Measurements from ENCODE around the gene SLC27A5. TPM values are rescaled to one million over a fixed set of nuclear protein-coding genes. Genes with fewer than 3 reads are reported as not detected.

Gene SLC27A5
- total and polyA plus RNA-seq, 2 donors (not counting 3 experiments of a cell fraction or from before 2014, with no cell fraction given): 7.1 to 16.0 TPM

- TF ChIP-seq MYC (IDR thresholded peaks at IDR 0.05; ENCODE audit: low read depth, low read length) (no peak), EZH2 (IDR thresholded peaks at IDR 0.05; ENCODE audit: borderline replicate concordance, low read depth, low read length, severe bottlenecking) (no peak), GATA2 (IDR thresholded peaks at IDR 0.05; ENCODE audit: insufficient read depth, insufficient read length, low read depth, low read length) (no peak), FOS (IDR thresholded peaks at IDR 0.05; ENCODE audit: borderline replicate concordance, insufficient read depth, low read length) (no peak), POLR2A (IDR thresholded peaks at IDR 0.05; ENCODE audit: low read depth, low read length) (no peak), CTCF (IDR thresholded peaks at IDR 0.05; ENCODE audit: extremely low read depth in 1 of 2, insufficient read depth in 1 of 2, low read depth in 1 of 2, low read length in 2 of 2) (no peak), POLR2AphosphoS5 (IDR thresholded peaks at IDR 0.05; ENCODE audit: insufficient read depth, low read depth, low read length) (no peak), JUN (IDR thresholded peaks at IDR 0.05; ENCODE audit: borderline replicate concordance, insufficient read depth, insufficient read length, low read depth) (no peak)
- TF ChIP-seq, protein P1, sequence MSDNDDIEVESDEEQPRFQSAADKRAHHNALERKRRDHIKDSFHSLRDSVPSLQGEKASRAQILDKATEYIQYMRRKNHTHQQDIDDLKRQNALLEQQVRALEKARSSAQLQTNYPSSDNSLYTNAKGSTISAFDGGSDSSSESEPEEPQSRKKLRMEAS (IDR thresholded peaks at IDR 0.05; ENCODE audit: insufficient read depth, insufficient read length): no peak
- H3K27ac ChIP-seq (ENCODE audit: insufficient read depth, low read depth, low read length): no peak overlapping the region
- dilution Hi-C loops (cut with MboI; ENCODE audit: extremely low pct_ligation_motif_present, low sequenced_read_pairs): no loop called here
- DNase-seq (ENCODE audit: low read depth, low spot score) (no peak), FAIRE-seq (no peak)
- H3K9me1 ChIP-seq (replicated peaks; ENCODE audit: control insufficient read depth, extremely low read depth, insufficient read depth, low read length): no peaks in the 10 kb centered on the region
- peaks cover 4% of the 10 kb centered on the region for H4K20me1 ChIP-seq (replicated peaks; ENCODE audit: control insufficient read depth, extremely low read depth, insufficient read depth, low read length)
- H3K36me3 ChIP-seq (ENCODE audit: control insufficient read depth in 2 of 2, extremely low read depth in 1 of 2, insufficient read depth in 2 of 2, low read length in 2 of 2): peaks cover 14 to 50% of the 10 kb centered on the region in 2 experiments
- BruUV-seq (replicated peaks): no TSS peak
- H3K9ac ChIP-seq (replicated peaks; ENCODE audit: extremely low read depth, insufficient read depth, low read length): no peak overlapping the region
- no peak overlapping the region for H3K4me3 ChIP-seq (replicated peaks in 1 of 3; ENCODE audit: insufficient read depth in 1 of 3, low read depth in 1 of 3, low read length in 3 of 3)
- peaks cover 50% of the 10 kb centered on the region for H3K79me2 ChIP-seq (ENCODE audit: control insufficient read depth, insufficient read depth, low read length)
- H3K4me2 ChIP-seq (ENCODE audit: insufficient read depth, low read length): no peak overlapping the region
- ChIA-PET POLR2A (no interaction called here), CTCF (interaction anchor here (1.3 to 1.4 kb wide), 2 partner anchors 27 to 34 kb away, joined by 4 to 9 read pairs; partner anchors contain the start of gene ZBTB45)
- intact Hi-C loops (cut with micrococcal nuclease): no loop called here
- H3K4me1 ChIP-seq (ENCODE audit: control insufficient read depth, extremely low read depth, insufficient read depth, low read length): peaks cover 15% of the 10 kb centered on the region
- no peaks in the 10 kb centered on the region for H3K27me3 ChIP-seq (ENCODE audit: control insufficient read depth in 2 of 2, insufficient read depth in 2 of 2, low read length in 2 of 2)
- no peaks in the 10 kb centered on the region for H3K9me3 ChIP-seq (replicated peaks; ENCODE audit: control insufficient read depth, insufficient read depth, low read length)
- no peak overlapping the region for H2AFZ ChIP-seq (ENCODE audit: low read depth, low read length)
Observed at GRCh38 chr19:58547323-58548312, 35.8 kb upstream of the SLC27A5 start.

All from endothelial cell of umbilical vein (primary cell).